HT-29 (cell line): ENCODE results near the gene CERKL. TPM values are rescaled to one million over a fixed set of nuclear protein-coding genes. Genes with fewer than 3 reads are reported as not detected.
A peak's percentile ranks its signal among the peaks of the same experiment; 100 is the strongest.

Source experiments
- DNase-seq: peaks from one replicate; pipeline ENCODE4 v3.0.0-alpha.2; 2015; ENCODE audit warnings: low spot score
- total RNA-seq: library from RNA; depleted of rRNA; stranded (reverse); fragments of >200 nt; shearing (Covaris generic); gene quantifications from 2 replicates; pipeline ENCODE4 v1.2.3, GENCODE V29; 2014

Gene CERKL
- total RNA-seq, 1 experiment from 2014 or later, result 0.20 TPM

- no peak for DNase-seq
Measured at GRCh38 chr2:181578829-181579228, 78.1 kb downstream of the CERKL start.

- no peak for DNase-seq
Measured at GRCh38 chr2:181576431-181576830, 80.5 kb downstream of the CERKL start.

- DNase-seq, result peak; percentile 21
Measured at GRCh38 chr2:181575650-181576025, 81.3 kb downstream of the CERKL start.

- peak; percentile 23 for DNase-seq
Measured at GRCh38 chr2:181575024-181575649, 81.8 kb downstream of the CERKL start.

GRCh38 chr2:181574321-181574720 is 82.6 kb downstream of the CERKL start:
- no peak for DNase-seq

GRCh38 chr2:181573140-181573736 is 83.7 kb downstream of the CERKL start:
- DNase-seq, result peak; percentile 67

- DNase-seq, result no peak
Measured at GRCh38 chr2:181570833-181571661, 85.9 kb downstream of the CERKL start.

- no peak for DNase-seq
Measured at GRCh38 chr2:181570059-181570458, 86.8 kb downstream of the CERKL start.

- no peak for DNase-seq
Measured at GRCh38 chr2:181566334-181567032, 90.4 kb downstream of the CERKL start.

- DNase-seq, result no peak
Measured at GRCh38 chr2:181563101-181563692, 93.7 kb downstream of the CERKL start.

GRCh38 chr2:181558371-181558770 is 98.5 kb downstream of the CERKL start:
- DNase-seq, result no peak

- DNase-seq, result no peak
Measured at GRCh38 chr2:181554061-181554830, 102.7 kb downstream of the CERKL start.

- no peak for DNase-seq
Measured at GRCh38 chr2:181553244-181553643, 103.7 kb downstream of the CERKL start.

- peak; percentile 30 for DNase-seq
Measured at GRCh38 chr2:181552808-181553207, 104.1 kb downstream of the CERKL start.

GRCh38 chr2:181546086-181546485 is 110.8 kb downstream of the CERKL start:
- DNase-seq, result peak; percentile 75

- DNase-seq, result no peak
Measured at GRCh38 chr2:181542170-181542569, 114.7 kb downstream of the CERKL start.

- DNase-seq, result no peak
Measured at GRCh38 chr2:181540421-181540820, 116.5 kb downstream of the CERKL start.

GRCh38 chr2:181536730-181537129 is 120.2 kb downstream of the CERKL start:
- DNase-seq, result no peak

GRCh38 chr2:181528441-181528840 is 128.5 kb downstream of the CERKL start:
- no peak for DNase-seq

GRCh38 chr2:181527058-181527457 is 129.8 kb downstream of the CERKL start:
- no peak for DNase-seq

GRCh38 chr2:181526014-181526413 is 130.9 kb downstream of the CERKL start:
- no peak for DNase-seq
